ENCODE data around the gene RSBN1L.
"Not testable (repeated sequence)": the region's sequence is repeated elsewhere in the genome, so short reads cannot be mapped to it uniquely, and the experiment has no call there.

Gene RSBN1L

GRCh38 chr7:77766801-77767605 is 70.7 kb downstream of the RSBN1L start:
- DNase-seq (ENCODE audit: low read depth in 3 of 3) = no peak

GRCh38 chr7:77770316-77770715 is 74.1 kb downstream of the RSBN1L start:
- DNase-seq (ENCODE audit: low read depth in 3 of 3) = no peak

GRCh38 chr7:77771901-77772300 is 75.6 kb downstream of the RSBN1L start:
- no peak for DNase-seq (ENCODE audit: low read depth in 3 of 3)

DNA sequence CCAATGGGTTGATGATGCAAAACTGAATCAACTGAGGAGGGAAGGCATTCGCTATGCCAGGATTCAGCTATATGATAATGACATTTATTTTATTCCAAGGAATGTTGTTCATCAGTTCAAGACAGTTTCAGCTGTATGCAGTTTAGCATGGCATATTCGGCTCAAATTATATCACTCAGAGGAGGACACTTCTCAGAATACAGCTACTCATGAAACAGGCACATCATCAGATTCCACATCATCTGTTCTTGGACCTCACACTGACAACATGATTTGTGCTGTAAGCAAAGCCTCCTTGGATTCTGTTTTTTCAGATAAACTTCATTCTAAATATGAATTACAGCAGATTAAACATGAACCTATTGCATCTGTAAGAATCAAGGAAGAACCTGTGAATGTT is 82.3 kb downstream of the RSBN1L start:
- DNase-seq (ENCODE audit: low read depth in 3 of 3) = no peak

- DNase-seq (ENCODE audit: low read depth in 3 of 3) = no peak
These were observed 86.1 kb downstream of the RSBN1L start for GRCh38 chr7:77782383-77782782.

DNA sequence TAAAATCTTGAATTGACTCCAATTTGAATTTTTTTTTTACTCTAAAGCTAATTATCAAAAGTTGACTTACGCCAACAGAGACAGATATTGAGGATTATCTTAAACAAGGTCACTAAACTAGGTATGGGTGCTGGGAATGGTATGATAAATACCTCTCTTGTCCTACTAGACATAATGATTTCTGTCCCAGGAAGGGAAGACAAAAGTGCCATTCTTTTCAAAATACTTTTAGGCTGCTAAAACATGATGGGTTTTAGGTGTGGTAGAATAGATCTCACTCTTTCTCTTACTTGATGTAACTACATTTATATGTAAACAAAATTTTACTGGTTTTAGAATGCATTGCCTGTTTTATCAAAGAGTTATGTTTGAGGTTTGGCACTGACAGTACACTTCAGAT is 86.9 kb downstream of the RSBN1L start:
- no peak for DNase-seq (ENCODE audit: low read depth in 3 of 3)

- DNase-seq (ENCODE audit: low read depth in 3 of 3) = no peak
These were observed 87.3 kb downstream of the RSBN1L start for GRCh38 chr7:77783545-77783944.

DNA sequence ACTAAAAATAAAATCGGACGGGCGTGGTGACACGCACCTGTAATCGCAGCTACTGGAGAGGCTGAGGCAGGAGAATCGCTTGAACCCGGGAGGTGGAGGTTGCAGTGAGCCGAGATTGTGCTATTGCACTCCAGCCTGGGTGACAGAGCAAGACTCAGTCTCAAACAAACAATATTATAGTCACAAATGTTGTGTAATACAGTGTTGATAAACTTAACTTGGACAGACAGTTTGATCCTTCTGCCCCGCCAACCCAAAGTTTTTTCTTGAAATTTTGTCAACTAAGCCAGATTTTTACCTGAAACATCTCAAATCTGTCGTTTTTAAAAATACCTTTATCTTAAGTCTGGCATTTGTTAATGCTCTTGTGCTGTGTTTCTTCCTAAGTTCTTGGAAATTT is 88.2 kb downstream of the RSBN1L start:
- DNase-seq (ENCODE audit: low read depth in 3 of 3) = not testable (repeated sequence)

DNA sequence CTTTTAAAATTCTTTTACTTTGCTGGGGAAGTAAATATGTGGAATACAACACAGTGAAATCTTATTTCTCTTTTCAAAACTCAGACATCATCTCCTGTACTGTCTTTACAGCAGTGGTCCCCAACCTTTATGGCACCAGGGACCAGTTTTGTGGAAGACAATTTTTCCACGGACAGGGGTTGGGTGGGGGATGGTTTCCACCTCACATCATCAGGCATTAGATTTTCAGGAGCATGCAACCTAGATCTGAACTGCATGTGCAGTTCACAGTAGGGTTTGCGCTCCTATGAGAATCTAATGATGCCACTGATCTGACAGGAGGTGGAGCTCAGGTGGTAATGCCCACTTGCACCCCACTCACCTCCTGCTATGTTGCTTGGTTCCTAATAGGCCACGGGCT is 89.8 kb downstream of the RSBN1L start:
- DNase-seq (ENCODE audit: low read depth in 3 of 3) = no peak

- no peak for DNase-seq (ENCODE audit: low read depth in 3 of 3)
These were observed 90.5 kb downstream of the RSBN1L start for GRCh38 chr7:77786741-77787140.

- no peak for DNase-seq (ENCODE audit: low read depth in 3 of 3)
These were observed 92.2 kb downstream of the RSBN1L start for GRCh38 chr7:77788327-77788902.

- no peak for DNase-seq (ENCODE audit: low read depth in 3 of 3)
These were observed 95.1 kb downstream of the RSBN1L start for GRCh38 chr7:77791336-77791735.

- no peak for DNase-seq (ENCODE audit: low read depth in 3 of 3)
These were observed 95.7 kb downstream of the RSBN1L start for GRCh38 chr7:77791956-77792355.

DNA sequence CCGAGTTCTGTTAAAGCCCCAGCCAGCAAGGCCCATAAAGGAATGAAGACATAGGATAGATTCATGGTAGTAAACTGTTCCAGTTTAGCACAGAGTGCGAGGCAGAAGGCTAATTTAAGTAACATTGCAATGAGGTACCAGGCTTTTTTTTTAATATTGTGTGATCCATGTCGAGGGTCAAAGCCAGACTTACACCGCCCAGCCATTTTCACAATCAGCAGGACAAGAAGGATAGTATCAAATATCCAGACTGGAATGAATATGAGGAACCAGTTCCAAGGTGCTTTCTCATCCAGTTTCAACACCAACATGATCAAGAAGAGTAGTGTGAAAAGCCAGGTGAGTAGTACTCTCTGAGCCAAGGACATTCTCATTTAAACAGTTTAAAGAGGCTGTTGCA is 97.7 kb downstream of the RSBN1L start:
- DNase-seq (ENCODE audit: low read depth in 3 of 3) = no peak

- no peak for DNase-seq (ENCODE audit: low read depth in 3 of 3)
These were observed 99.8 kb downstream of the RSBN1L start for GRCh38 chr7:77796109-77796508.

DNA sequence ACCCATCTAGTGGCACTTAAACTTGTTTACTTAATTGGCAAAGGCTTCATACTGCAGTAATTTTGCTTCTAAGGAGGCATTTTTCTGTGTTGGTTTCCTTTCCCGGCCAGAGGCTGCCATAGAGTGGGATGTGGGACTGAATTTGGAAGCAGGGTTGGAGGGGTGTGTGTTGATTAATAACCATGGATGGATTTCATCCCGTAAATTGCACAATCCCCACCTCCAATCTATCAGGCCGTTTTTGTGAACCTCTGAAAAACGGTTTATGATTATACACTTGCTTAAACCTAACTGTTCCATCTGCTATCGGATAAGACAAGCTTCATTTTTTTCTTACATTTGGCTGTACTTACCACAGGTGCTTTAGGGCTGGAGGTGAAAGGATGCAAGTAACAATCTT is 100.7 kb downstream of the RSBN1L start:
- DNase-seq (ENCODE audit: low read depth in 3 of 3) = no peak

DNA sequence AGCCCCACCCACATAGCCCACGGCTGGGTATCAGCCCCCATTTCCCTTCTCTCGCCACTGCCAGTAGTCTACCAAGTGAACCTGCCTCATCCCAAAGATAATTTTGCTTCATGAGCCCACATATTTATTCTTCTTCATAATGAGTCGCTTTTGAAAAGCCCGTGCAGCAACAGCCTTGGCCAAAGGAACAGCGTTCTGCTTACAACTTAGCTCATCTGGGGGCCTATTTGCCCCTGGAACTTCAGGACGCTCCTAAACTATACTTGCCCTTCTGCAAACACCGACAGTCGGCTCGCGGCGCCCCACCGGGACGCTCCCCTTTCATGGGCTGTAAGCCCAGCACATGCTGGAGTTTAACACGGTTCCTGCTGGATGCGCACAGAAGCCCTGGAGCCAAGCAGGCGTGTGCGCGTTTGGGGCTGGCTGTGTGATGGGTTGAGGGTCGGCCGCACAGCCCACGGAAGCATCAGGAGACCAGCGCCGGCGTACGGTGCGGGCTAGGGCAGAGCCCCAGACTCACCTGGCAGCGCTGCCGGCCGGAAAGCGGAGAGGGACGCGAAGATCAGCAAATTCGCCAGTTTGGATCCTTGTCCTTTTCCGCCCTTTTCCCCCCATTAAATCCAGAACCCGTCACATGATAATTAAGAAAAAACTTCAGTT is 101.6 kb downstream of the RSBN1L start:
- DNase-seq (ENCODE audit: low read depth in 3 of 3) = no peak

GRCh38 chr7:77798394-77799077 is 102.3 kb downstream of the RSBN1L start, which contains the start of the genes PHTF2 and TMEM60:
Gene PHTF2, plus strand, starts transcription at chr7:77798773.
Gene TMEM60, minus strand, starts transcription at chr7:77798434. Its CDS starts 4,061 bp downstream, at chr7:77794373.
- peak; percentile 87 to 95 (median 88) for DNase-seq (ENCODE audit: low read depth in 3 of 3)

GRCh38 chr7:77799078-77799964 is 103.1 kb downstream of the RSBN1L start:
- DNase-seq (ENCODE audit: low read depth in 3 of 3) = peak in 1 of 3 experiments; percentile 13

- DNase-seq (ENCODE audit: low read depth in 3 of 3) = no peak
These were observed 103.9 kb downstream of the RSBN1L start for GRCh38 chr7:77800158-77800557.

DNA sequence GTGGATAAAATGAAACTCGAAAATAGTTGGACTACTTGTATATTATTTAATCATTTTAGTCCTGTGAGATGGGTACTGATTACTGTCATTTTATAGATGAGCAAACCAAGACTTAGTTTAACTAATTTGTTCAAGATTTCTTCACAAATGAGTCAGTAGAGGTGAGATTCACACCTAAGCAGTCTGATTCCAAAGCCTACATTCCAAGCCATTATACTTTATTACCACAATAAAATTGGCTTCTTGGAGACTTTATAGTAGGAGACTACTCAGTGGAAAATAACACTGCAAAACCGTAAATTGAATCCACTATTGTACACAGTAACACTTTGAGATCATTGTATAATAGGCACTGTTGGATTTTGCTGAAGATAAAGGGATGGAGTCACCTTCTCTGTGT is 104.5 kb downstream of the RSBN1L start:
- no peak for DNase-seq (ENCODE audit: low read depth in 3 of 3)

Data from stimulated activated CD4-positive, alpha-beta T cell treated with anti-CD3 and anti-CD28 coated beads, TNF-alpha, amount 100 ng/mL, for 24 hours (primary cell).